GM21515 (cell line): ENCODE measurements around the gene PROCA1.

ENCODE experiments used
- ATAC-seq: cut with Tn5 transposase; IDR thresholded peaks from one replicate; pipeline ENCODE4 v1.9.1; 2021; ENCODE audit not compliant: unreplicated experiment

The PROCA1 gene

DNA sequence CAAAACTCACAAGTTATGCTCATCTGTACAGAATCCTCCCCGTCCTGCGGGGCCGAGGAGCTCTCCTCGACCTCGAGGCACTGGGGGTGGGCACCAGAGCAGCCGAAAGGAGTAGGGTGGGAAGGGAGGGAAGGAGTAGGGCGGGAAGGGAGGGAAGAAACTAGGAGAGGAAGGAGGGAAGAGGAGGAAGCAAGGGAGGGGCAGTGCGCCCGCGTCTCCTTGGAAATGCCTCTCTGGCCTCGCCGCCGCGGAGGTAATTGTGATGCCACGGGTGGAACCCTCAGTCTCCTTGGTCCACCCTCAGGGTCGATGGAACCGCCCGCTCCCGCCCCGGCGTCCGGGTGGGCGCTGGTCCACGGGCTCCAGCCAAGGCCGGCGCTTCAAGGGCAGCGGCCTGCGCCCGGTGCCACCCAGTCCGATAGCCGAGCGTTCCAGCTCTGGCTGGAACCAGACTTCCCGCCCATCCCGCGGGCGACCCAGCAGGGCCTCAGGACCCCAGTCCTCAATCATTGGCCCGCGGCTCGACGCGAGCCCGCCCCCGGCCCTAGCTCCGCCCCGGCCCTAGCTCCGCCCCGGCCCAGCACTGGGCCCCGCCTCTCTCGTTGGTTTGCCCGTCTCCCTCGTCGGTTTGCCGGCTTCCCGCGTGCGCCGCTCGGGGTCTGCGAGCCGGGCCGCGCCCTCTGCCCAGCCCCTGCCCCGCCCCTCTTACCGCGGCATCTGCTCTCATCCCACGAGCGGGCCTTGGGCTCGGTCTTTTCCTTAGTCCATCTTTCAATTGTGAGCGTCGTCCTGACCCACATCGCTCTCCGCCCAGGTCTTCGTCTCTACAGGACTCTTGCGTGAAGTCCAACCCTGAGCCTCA lies 596 bp downstream of the PROCA1 start:
- ATAC-seq: peak; percentile 56

DNA sequence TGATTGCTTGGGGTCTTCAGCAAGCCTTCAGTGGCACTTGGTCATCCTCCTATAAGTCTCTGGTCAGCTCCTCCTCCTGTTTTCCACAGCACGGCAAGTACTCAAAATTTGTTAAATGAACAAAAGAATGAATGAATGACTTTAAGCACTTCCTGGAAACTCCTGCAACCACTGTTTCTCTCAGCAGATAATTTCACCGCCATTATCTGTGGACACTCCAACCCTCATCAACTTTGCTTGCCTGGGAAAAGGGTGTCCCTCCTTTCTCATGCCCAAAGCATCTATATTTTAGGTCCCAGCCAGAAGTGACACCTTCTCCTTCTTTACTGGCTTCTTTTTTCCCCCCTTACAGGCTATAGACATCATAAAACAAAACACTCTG lies 4.4 kb downstream of the PROCA1 start:
- ATAC-seq: no peak

DNA sequence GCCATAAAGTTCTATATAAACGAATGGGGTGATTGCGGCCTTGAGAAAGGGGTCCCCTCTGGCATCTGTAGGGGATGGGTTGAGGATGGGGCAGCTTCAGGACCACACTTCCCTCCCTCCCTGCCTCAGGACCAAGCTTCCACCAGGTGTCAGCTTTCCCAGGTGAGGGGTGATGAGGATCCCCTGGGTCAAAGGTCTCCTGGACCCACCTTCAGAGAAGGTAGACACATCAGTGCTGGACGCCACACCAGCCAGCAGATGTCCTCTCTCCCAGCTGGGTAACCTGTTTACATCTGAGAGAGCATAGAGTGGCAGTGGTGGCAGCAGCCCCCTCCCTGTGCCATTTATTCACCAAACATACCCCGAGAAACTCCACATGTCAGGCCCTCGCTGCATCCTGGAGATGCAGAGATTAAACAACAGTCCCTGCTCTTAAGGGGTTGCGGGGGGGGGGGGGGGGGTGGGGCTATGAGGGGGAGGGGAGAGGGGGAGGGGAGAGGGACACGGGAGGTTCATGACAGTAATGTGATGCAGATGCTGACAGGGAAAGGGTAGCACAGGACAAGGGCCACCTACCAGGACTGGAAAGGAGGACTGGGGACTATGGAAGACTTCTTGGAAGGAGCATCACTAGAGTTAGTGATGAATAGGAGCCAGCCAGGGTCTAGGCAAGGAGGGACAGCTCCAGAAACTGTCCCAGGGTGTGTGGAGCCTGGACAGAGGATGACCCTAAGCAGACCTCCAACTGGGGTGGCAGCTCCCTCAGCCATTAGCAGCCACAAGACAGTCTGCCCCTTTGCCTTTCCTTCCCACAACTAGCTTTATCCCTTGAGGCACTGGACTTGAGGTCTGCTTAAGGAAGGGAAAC lies 5.0 kb downstream of the PROCA1 start:
- no peak for ATAC-seq

DNA sequence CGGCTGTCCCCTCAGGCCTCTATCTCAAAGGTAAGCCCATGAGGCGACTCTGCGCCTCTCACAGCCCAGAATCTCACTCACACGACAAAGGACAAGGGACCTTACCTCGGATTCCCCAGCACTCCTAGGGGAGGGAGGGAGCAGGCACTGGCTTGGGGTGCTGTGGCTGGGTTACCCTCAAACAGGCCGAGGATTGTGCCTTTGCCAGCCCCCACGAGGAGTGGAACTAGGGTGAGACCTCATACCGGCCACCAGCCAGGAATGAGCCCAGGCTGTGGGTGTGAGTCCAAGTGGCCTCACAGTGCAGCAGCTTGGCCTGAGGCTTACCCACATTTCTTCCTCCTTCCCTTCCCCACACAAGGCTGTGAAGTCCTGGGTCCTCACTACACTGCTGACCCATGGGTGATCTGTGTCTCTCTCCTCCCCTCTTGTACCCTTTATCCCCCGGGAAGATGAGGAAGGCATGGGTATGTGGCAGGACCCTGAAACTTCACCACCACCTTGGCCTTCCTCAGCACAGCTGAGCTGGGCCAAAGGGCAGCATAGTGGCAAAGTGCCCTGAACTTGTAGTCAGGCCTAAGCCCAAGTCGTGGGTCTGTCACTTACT lies 5.9 kb downstream of the PROCA1 start:
- no peak for ATAC-seq

DNA sequence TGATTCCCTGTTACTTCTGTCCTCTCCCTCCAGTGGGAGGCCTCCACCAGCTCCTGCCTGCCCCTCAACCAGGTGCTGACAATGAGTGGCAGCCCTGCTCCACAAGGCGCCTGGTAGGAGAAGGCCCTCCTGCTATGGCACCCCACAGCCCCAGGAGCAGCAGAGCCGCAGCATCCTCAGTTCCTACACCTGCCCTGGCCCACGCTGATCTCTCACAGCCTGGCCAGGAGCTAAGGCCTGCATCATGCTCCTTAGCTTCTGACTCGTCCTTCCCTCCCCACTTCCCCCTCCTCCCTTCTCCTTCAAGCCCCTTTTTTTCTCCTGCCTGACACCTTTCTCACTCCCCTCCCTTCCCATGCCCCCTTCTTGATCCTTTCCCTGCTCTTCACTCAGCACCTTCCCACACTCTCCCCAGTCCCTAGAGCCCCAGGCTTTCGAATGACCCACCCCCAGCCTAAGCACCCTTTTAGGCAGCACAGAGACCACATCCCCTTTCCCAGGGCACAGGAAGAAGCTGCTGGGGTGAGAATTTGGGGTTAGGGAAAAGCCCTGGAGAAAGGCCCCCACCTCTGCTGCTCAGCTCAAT lies 6.5 kb downstream of the PROCA1 start:
- no peak for ATAC-seq

DNA sequence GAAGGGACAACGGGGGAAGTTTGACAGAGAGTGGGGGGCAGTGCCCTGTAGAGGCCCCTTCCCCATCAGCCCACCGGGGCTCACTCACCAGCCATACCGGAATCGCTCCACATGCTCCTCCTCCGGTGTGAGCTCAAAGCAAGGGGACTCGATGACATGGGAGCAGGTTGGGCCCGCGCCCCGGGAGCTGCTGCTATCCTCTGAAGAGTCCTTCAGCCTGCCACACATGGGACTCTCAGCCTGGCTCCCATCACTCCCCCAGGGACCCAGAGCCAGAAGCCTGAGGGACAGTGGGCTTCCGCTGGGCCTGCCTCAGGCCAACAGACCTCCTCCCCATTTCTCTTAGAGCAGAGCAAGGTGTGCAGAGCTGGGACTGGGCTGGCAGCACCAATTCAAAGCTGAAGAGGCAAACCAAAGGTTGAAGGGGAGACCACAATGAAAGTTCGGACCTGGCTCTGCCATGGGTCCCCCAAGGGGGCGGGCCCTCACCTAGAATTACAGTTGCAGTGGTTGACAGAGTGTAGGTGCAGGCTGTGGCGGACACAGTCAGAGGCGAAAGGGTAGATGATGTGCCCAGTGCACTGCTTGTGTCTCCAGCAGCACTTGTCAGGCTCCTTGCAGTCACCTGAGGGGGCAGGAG lies 7.3 kb downstream of the PROCA1 start:
- no peak for ATAC-seq

DNA sequence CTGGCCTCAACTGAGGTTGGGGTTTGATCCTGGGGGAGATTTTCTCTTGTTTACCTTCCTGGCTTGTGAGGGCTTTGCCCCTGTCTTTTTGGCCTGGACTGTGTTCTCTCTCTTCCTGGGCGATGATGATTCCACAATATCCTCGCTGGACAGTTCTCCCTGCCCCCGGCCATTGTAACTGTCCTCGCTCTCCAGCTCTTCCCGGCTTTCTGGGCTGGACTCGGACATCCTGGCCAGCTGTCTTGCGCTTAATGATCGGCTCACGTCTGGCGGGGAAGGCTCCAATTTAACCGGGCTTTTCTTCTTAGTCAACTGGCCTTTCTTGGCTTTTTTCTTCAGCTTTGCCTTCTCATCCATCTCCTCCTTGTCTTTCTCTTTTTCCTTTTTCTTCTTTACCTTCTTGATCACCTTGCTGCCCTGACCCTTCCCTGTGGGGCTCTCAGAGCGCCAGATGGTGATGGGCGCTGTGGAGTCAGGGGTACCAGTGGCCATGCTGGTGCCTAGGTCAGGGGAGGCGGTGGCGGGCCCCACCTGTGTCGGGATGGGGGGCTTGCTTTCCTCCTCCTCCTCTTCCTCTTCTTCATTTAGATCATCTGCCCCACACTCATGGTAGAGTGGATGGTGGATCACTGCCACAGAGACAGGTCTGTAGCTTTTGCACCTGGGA lies 8.0 kb downstream of the PROCA1 start:
- no peak for ATAC-seq

DNA sequence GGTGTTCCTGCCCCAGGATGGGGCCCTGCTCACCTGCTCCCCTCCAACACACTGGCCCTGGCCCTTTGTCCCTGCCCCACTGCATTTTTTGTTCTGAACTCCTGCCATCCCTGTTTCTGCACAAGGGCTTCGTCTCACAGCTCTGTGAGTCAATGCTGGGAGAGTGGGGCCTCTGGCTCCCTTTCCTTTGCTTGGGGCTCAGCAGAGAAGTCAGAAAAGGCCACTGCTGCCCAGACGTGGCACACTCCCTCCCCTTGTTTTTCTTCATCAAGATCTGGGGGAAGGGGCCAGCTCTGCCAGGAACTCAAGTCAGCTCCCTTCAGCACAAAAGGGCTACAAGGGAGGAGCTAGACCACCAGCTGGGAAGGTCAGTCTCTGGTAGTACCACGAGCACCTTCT lies 8.9 kb downstream of the PROCA1 start:
- no peak for ATAC-seq

DNA sequence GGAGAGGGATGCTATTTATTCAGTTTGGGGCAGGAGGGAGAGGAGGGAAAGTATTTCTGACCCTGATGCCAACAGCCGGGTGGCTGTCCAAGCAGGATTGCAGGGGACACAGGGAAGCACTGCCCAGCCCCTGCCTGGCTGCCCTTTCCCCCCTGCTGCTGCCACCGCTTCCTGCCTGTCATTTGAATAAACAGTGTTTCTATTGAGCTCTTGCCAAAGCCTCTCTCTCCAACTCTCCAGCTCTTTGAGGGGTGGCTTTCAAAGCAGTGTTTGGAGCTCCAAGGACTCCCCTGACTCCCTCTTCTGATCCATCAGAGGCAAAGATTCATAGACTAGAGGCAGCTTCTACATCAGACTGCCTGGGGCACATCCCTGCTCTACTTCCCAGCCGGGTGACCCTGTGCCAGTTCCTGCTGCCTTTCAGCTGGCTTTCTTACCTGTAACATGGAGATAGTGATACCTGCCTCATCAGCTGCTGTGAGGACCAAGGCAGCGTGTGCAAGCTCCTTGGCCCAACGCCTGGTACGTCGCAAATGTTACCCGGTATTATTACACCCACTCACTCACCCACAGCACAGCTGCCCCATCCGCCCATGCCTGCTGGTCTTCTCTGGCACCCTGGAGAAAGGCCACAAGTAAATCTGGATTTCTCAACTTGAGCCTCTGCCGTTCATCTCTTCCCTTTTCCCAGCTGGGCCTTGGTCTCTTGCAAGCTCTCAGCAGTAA lies 9.5 kb downstream of the PROCA1 start:
- ATAC-seq: no peak

DNA sequence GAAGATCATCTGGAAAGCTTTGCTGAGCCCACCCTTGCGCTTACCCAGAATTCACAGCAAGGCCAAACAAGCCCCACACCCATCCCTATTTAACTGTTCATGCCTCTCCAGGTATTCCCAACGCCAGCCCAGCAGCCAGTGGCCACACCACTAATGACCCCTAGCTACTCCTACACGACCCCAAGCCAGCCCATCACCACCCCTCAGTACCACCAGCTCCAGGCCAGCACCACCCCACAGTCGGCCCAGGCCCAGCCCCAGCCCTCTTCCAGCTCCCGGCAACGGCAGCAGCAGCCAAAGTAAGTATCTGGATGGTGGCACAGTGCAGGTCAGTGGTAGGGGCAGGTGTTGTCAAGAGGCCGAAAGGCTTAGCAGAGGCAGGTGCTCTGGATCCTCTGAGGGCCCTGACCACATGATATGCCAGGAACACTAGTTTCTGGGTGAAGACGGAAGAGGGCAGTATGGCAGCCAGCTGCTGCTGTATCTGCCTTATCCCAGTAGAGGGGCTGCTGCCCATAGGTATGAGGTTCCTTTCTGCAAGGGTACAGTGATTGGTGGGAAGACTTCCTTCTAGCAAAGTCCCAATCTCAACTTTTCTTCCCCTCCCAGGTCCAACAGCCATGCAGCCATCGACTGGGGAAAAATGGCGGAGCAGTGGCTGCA lies 10.7 kb downstream of the PROCA1 start:
- no peak for ATAC-seq

DNA sequence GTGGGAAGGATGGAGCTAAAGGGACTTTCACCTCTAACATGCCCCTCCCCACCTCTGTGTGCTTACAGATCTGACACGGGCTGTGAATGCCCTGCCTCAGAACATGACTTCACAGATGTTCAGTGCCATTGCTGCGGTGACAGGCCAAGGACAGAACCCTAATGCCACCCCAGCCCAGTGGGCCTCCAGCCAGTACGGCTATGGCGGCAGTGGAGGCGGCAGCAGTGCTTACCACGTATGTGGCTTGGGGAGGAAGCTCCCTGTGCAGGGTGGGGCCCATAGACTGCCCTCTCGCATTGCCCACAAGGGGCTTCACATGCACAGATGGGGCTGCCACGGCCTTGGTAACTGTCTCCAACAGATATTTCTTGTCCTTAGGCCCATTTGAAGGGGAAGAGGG lies 11.4 kb downstream of the PROCA1 start:
- no peak for ATAC-seq

DNA sequence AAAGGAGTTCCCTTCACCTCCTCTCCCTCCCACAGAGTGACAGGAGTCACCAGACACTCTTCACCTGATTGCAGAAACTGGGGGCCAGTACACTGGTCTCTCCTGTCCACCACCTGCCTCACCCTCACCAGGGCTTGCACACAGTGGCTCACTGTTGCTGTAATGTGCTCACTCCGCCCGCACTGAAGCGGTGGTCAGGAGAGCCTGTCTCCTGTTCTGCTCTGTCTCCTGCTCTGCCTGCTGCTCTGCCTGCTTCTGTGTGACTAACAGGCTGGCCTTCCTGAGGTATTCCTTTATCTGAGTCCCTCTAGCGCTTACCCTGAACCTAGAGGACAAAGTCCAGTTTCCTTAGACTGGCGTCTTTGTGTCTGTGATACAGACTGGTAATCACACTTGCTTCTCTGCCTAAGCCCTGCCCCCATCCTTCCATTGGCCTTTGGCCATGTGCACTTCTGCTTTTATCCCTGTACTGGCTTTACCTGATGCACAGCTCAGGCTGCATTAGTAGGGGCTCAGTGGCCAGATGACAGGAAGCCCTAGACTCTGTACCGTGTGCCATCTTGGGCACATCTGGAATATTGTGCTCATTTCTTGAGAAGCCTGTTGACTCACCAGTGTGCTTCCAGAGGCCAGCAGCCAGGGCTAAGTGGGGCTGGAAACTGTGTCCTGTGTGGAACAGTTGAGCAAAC lies 13.3 kb downstream of the PROCA1 start:
- no peak for ATAC-seq

DNA sequence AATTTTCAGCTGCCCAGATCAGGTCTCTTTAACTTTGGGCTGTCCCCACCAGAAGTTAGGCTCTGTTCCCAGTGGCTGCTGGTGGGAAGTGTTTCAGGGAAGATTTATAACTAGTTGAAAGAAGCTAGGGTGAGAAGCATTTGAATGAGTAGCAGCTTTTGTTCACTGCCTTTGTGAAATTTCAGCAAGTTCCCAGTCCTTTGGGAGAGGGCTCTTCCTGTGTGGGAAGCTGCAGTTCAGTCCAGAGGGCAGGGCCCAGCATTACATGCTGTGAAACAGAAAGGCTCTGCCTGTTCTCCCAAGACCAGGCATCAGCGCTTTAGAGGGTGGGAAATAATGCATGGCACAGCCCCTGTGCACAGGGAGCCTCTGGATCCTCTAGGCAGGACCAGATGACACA lies 17.8 kb downstream of the PROCA1 start:
- ATAC-seq: no peak

DNA sequence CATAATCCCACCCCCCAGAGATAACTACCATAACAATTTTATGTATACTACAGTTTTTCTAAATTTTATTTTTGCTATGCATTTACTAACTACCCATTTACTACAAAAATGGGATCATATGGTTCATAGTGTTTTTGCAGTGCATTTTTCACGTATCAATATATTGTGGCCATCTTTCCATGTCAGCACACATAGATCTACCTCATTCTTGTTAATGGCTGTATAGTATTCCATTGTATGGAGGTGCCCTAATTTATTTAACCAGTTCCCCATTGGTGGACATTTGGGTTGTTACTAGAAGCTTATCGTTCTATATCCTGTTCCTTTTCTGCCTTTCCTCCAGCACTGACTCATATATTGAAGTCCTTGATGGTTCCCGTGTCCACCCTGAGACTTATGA lies 22.7 kb downstream of the PROCA1 start:
- no peak for ATAC-seq

DNA sequence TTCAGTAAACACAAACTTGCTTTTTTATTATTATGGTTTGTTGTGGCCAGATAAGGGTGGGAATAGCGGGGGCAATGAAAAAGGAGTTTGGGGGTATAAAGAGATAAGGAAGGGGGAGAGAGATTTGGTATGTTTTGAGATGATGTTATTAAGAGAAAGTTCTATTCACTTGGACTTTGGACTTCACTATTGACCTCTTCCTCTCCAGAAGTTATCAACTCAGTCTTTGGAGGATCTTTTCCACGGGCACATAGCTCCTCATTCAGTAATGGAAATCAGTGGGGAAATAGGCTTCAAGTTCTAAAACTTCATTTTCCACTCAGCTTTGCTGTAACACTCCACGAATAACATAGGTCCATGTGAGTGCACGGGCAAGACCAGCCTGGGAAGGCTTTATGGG lies 23.2 kb downstream of the PROCA1 start:
- ATAC-seq: no peak

DNA sequence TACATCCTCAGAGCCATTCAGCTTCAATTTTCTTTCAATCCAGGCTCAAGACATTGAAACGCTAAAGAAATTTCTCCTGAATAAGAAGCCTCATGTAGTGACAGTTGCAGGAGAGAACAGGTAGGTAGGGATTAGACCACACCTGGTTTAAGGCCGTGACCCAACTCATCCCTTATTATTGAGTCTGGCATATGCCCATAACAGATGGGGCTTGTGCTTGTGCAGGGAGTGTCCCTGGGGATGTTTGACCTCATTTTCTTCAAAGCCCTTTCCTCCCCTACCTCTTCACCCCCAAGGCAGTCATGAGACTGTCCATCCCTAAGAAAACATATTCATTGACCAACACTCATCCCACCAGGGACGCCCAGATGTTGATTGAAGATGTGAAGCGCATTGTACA lies 25.4 kb downstream of the PROCA1 start:
- ATAC-seq: no peak

DNA sequence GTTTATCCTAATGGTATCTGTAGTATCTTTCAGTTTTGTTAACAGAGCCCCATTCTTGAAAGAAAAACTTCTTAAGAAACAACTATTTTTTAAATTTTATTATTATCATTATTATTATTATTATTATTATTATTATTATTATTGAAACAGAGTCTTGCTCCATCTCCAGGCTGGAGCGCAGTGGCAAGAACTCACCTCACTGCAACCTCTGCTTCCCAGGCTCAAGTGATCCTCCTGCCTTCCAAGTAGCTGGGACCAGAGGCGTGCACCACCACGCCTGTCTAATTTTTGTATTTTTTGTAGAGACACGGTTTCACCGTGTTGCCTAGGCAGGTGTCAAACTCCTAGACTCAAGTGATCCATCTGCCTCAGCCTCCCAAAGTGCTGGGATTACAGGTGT lies 26.3 kb downstream of the PROCA1 start:
- no peak for ATAC-seq

DNA sequence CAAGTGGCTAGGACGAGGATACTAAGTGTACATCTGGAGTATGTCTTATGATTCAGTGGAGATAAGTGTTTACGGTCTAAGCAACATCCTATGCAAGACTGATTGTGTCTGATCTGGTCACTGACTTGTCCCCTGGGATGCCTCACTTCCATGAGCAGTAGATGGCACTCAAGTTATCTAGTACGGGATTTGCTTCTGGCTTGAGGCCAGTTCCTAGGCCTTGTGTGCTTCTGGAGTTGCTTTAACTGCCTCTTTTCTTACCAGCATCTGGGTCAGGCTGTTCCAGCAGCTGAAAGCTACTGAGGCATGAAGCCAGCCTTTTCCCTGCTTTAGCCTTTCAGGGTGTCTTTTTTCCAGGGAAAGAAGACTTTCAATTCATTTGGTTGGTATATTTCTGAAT lies 26.7 kb downstream of the PROCA1 start:
- ATAC-seq: no peak

DNA sequence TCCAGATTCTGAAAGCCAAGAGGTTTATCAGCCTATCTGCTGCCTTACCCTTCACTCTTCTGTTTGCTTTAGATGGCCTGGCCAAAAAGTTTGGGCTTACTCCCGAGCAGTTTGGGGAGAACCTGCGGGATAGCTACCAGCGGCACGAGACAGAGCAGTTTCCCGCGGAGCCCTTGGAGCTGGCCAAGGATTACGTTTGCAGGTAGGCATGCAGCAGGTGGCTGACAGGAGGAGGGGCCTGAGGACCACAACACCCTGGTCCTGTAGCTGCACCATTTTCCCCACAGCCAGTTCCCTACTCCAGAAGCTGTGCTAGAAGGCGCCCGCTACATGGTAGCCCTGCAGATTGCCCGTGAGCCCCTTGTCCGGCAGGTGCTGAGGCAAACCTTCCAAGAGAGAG lies 29.0 kb downstream of the PROCA1 start:
- no peak for ATAC-seq
